Activated CD4-positive, CD25-positive, alpha-beta regulatory T cell treated with anti-CD3 and anti-CD28 coated beads, Interleukin-2, amount 50 U/mL, for 16 hours (primary cell): ENCODE data around the gene FPR2.
"Not testable (repeated sequence)": the region's sequence is repeated elsewhere in the genome, so short reads cannot be mapped to it uniquely, and the experiment has no call there.

ENCODE experiments used
- DNase-seq: peaks from one replicate; pipeline ENCODE4 v3.0.0-alpha.2; 2020; ENCODE audit warnings: low read depth, low spot score

FPR2 gene

DNA sequence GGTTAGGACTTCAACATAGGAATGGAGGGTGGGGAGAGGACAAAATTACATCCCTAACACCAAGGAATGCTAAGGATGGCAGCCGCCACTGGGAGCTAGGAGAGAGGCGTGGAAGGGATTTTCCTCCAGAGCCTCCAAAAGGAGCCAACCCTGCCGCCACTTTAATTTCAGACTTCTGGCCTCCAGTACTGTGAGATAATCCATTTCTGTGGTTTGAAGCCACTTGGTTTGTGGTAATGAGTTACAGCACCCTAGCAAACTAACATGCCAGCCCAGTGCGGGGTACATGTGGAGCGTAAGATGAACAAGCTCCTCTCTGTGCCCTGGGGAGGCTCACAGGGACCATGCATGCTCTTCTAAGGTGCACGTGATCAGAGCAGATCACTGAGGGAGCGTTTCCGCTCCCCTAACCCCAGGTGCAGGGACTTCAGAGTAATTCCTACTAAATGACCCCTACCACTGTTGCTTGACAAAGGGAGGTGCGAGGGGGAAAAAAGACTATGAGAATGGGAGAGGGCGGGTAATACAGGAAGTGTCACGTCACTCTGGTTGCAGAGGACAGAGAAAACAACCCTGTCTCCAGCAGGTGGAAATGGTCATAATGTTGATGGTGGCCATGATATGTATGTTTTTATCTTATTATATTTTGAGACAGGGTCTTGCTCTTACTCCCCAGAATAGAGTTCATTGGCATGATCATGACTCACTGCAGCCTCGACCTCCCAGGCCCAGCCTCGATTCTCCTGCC, 21.3 kb upstream of the FPR2 start:
- no peak for DNase-seq

DNA sequence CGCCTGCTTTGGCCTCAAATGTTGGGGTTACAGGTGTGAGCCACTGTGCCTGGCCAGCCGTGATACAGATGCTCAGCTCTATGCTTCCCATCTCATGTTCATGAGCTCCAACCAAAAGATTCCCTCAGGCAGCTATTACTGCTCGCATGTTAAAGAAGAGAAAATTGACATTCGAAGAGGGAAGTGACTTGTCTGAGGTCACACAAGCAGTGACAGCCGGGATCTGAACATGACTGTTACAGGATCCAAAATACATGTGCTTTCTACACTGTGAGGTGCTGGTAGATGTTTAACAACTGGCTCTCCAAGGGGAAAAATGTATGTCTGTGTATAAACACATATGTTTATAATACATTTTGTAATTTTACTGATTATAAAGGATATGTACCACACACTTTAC, 20.6 kb upstream of the FPR2 start:
- no peak for DNase-seq

DNA sequence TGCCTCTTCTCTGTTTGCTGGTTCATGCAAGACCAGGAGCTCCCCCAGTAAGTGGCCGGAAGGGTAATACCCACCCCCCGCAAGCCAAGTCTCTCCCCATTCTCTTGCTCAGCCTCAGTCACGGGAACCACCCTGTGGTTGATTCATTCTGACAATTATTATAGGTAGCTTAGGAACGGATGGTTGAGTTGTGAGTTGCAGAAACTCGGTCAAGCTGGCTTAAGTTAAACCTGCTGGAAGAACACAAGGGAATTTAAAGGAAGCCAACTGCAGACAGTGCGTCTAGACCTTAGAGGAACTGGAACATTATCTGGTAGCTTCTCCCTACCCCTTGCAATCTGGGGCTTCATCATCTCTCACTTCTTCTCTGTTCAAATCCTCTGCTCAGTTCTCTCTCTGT, 18.2 kb upstream of the FPR2 start:
- no peak for DNase-seq

DNA sequence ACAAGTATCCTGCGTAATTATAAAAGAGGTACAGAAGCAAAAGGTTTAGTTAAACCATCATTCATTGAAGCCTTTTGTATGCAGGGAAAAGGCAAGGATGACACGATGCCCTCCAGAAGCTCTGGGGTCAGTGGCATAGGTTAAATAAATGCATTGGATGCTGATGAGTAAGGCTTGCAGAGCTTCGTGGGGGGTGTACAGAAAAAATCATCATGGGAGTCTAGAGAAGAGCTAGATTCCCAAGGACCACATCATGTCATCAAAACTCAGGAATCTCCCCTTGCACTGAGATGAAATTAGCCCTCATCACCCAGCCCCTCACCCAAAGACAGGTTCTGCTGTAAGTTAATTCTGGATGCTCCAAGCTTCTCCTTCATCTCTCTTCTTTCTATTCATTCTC, 17.6 kb upstream of the FPR2 start:
- no peak for DNase-seq

DNA sequence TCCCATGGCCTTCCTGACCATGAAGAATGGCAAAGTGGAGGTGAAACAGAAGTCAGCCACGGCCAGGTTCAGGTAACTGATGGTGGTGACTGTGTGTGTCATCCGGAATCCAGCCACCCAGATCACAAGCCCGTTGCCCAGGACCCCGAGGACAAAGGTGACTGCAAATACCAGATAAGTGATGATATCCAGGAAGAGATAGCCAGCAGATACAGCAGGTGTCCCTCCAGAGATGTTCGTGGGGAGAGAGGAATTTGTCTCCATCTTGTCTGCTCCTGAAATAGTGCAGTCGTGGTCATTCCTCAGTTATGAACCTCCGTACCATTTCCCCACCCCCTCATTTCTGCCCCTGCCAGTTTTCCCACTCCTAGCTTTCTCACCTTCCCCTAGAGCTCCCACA, 14.2 kb upstream of the FPR2 start:
- no peak for DNase-seq

DNA sequence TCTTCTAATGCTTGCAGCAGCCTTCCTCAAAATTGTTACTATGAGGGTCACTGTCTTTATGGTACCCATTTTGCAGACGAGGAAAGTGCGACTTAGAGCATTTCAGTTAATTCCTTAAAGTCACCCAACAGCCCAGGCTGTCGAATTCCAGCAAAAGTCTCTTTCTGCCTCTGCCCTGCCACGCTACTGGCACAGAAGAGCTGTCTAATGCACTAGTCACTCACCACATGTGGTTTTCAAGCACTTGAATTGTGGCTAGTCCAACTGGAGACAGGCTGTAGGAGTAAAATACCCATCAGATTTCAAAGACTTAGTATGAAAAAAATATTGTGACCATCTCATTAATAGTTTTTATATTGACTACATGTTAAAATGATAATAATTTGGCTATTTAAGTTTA, 11.0 kb upstream of the FPR2 start:
- DNase-seq, result no peak

DNA sequence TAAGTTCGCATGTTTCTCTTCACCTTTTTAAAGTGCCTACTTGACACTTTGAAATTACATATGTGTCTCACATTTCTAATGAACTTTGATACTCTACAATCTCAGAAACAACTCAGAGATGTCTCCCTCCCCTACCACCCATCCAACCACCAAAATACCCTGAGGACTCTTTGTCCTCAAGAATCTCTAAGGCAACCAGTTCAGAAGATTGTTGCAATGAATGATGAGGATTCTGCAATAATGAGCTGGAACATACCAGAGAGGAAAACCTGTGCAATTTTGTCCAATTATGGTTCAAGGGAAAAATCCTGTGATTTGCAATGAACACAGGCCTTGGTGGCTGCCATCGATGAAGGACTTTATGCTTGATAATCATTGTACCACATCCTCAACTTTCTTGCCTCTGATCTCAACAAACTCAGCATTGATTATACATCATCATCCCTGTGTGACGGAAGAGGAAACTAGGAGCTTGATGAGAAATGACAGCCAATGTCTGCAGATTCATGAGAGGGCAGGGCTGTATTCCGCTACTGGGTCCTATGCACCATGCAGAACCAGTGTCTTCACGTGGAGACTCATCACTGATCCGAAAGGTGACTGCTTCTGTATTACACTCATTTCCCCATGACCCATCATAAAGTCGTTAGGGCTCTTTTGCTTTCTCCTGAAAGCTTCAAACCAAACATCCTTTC, 10.4 kb upstream of the FPR2 start:
- no peak for DNase-seq

DNA sequence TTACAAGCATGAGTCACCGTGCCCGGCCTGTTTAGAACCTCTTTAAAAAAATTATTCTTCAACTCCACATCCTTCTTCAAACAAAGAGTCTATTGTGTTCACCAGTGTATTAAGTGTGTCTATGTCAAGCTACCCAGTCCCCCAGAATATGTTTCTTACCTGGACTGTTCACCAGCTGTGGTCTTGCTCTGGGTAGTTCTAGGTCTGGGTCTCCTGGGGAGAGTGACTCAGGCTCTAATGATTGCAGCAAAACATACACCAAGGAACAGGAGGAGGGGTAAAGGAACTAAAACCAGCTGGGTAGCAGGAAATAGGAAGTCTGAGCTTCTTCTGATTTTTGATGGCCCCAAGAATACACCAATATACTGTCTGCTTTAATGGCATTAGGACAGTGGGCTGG, 9.3 kb upstream of the FPR2 start, which contains the start of gene FPR1:
Gene FPR1, minus strand, starts transcription at position 224 of the 400 bp plus-strand sequence. CDS start 4,884 bp downstream, outside the sequence.
- DNase-seq, result no peak

DNA sequence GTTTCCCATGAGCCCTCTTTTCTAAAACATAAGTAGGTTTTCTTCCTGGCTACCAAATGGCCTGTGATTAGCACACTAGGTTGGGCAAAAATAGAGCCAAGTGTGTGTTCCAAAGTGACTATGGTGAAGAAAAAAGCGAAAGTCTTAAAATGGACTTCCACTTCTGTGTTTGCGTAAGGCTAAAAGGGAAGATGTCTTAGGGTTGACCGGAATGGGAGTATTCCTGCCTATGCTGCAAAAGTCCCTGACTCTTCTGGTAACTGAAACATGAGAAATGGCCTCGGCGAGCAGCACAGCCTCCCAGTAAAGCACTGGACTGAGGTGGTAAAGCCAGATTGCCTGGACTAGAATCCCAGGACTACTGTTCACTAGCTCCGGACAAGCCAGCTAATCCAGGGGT, 6.9 kb upstream of the FPR2 start:
- DNase-seq, result no peak

DNA sequence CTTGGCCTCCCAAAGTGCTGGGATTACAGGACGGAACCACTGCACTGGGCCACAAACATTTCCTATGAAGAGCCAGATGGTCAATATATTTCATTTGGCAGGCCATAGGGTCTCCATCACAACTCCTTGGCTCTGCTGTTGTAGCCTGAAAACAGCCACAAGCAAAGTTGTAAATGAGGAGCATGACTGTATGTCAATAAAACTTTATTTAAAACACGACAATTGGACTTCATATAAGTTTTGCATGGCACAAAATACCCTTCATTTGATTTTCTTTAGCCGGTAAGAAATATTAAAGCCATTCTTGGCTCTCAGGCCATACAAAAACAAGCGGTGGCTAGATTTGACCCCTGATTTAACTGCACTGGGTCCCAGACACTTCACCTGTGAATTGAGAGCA, 6.2 kb upstream of the FPR2 start:
- no peak for DNase-seq

DNA sequence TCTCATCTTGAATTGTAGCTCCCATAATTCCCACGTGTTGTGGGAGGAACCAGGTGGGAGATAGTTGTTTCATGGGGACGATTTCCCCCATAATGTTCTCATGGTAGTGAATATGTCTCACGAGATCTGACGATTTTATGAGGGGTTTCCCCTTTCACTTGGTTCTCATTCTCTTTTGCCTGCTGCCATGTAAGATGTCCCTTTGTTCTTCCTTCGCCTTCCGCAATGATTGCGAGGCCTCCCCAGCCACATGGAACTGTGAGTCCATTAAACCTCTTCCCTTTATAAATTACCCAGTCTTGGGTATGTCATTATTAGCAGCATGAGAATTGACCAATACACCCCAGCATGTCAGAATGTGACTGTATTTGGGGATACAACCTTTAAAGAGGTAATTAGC, 5.4 kb upstream of the FPR2 start:
- DNase-seq, result no peak

DNA sequence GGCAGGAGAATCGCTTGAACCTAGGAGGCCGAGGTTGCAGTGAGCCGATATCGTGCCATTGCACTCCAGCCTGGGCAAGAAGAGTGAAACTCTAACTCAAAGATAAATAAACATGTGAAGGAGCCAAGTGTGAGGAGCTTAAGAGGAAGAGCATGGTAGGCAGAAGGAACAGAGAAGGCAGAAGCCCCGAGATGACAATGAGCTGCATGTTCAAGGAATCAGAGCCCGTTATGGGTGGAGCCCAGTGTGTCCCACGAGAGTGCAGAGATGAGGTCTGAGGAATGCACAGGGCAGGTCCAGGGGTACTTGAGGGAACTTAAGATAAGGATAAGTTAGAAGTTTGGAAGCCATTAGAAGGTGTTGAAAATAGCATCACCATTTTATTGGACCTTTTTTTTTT, 716 bp downstream of the FPR2 start:
- DNase-seq, result no peak

DNA sequence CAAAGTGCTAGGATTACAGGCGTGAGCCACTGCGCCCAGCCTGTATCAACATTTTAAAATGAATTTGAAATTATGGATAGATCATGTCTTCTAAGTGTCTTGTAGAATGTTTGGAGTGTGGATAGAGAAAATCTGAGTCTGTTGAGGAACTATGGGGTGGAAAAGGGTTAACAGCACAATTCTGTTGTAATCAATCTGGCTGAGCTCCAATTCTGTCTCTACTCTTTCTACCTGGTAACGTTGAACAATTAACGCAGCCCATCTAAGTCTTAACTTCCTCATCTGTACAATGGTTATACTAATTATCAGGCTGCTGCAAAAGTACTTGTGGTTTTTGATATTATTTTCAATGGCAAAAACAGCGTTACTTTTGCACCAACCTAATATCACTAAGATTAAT, 4.1 kb downstream of the FPR2 start:
- DNase-seq, result no peak

DNA sequence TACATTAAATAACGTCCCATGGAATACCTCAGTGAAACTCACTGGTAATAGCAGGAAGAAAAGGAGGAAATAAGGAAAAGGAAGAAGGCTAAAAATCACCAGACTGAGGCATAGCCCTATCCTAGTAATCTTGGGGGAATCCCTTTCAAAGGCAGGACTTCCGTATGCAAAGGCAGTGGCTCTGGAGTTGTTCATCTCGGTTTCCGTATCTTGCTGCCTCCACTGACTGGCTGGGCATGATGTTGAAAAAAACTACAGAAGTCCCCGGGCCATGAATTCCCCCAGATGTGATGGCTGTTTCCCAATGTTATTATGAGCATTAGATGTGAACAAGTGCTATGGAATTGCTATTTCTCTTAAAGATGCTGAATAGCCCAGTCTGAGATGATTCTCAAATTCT, 5.5 kb downstream of the FPR2 start:
- no peak for DNase-seq

DNA sequence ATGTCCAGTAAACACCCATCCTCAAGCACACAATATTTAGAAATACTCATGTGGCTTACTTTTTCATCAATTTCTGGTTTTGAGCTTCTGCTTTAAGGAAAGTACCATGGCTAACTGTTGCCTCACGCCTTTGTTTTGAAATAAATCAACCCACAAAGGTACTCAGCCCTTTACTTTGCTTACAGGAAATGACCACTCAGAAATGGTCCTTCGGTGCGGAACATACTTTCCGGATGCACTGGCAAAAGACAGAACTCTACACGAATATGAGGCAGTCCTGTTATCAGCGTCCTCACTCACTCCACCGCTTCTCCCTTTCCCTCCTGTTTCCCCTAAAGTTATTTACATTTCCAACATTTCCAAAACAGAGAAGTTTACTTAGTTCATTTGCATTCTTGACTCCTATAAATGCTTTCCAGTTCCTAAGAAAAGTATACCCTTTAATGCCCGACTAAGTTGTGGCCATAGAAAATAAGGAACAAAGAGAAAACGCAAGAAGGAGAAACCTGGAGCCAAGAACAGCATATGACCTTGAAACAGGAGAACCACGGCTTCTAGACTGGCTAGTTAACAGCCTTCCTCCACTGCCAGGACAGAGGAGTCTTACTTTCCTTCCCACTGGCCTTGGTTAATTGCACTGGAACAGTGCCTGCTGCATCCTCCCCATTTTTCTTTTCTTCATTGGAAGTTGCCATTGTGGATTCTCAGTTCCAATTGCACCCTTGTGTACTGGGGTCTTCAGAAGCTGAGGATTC, 10.6 kb downstream of the FPR2 start:
- no peak for DNase-seq

DNA sequence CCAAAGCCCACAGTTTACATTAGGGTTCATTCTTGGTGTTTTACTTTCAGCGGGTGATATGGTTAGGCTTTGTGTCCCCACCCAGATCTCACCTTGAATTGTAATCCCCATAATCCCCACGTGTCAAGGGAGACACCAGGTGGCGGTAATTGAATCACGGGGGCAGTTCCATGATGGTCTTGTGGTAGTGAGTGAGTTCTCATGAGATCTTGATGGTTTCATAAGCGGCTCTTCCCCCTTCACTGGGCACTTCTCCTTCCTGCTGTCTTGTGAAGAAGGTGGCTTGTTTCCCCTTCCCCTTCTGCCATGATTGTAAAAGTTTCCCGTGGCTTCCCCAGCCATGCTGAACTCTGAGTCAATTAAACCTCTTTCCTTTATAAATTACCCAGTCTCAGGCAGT, 12.0 kb downstream of the FPR2 start:
- DNase-seq, result no peak

DNA sequence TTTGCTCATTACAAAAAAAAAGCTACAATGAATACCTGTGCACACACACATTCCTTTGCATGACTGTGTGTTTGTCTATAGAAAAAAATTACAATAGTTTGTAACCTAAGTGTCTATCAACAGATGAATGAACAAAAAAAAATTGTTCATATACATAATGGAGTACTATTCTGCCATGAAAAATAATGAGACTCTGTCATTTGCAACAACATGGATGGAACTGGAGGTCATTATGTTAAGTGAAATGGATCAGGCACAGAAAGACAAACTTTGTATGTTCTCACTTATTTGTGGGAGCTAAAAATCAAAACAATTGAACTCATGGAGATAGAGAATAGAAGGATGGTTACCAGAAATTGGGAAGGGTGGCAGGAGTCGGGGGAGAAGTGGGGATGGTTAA, 15.6 kb downstream of the FPR2 start:
- not testable (repeated sequence) for DNase-seq

DNA sequence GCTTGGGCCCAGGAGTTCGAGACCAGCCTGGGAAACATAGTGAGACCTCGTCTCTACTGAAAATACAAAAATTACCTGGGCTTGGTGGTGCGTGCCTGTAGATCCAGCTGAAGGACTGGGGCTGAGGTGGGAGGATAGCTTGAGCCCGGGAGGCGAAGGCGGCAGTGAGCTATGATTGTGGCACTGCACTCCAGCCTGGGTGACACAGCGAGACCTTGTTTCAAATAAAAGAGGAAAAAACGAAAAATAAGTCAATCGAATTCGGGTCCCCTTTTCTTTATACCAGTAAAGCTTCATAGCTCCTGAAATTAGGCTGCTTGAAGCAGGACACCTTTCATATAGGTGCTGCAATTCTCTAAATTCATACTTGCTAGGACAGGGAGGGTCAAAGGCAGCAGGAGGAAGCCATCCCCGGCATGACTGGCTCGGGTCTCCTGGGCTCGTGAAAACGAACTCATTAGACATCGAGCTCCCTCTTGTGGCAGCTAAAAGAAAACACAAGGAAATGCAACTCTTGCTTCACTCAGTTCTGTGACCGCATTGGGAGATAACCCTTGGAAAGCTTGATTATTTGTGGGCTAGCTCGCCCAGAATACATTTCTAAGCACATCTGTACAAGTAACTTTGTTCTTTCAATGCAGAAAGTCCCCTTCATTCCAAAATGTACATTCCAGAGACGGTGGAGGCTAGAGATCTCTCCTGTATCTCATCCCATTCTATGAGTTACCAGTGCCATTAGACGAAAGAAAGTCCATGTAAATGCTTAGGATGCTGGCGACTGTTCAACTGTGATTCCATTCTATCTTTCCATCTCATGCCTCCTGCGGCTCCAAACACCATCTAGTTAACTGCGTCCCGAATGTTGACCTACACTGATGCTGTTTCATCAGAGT, 16.8 kb downstream of the FPR2 start:
- DNase-seq, result peak; percentile 8

DNA sequence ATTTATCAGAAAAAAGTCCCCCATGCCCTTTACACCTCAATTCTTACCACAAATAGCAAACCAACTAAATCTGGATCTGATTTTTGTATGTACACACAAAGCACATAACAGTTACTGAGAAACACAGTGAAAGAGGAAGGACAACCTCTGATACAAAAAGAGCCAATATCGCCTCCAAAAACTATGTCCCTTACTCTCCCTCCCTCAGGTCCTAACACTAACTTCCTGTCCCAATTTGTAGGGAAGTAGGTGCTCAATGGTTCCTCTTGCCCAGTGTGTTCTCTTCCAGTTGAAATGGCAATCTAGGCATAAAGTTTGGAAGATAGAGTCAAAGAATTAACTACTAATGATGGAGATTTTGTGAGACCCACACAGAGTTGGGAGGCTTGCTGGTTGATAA, 18.2 kb downstream of the FPR2 start:
- no peak for DNase-seq

DNA sequence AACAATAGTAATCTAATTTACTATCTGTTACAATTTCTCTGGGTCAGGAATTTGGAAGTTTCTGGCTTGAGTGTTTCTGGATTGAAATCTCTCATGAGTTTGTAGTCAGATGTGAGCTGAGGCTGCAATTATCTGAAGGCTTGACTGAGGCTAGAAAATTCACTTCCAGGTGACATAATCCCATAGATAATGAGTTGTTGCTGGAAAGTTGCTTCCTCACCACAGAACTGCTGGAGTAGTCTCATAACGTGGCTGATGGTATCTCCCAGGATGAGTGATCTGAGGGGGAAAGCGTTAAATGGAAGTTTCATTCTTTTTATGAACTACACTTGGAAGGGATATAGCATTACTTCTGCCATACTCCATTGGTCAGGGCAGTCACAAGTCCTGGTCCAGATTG, 18.7 kb downstream of the FPR2 start:
- DNase-seq, result no peak

DNA sequence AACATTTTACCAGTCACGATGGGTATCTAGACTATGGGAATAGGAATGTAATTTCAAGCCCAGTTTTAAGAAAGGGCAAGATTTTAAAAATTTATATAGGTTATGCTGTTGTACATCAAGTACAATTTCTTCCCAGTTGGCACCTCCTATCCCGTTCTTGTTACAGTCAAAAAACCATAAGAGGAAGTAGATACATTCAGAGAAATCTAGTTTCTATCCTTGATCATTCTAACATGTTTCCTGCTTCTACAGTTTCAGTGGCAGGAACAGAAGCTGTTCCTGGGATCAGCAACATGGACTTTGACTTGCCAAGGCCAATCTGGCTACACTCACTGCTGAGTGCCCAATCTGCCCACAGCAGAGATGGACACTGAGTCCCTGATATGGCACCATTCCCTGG, 19.3 kb downstream of the FPR2 start:
- DNase-seq, result no peak

DNA sequence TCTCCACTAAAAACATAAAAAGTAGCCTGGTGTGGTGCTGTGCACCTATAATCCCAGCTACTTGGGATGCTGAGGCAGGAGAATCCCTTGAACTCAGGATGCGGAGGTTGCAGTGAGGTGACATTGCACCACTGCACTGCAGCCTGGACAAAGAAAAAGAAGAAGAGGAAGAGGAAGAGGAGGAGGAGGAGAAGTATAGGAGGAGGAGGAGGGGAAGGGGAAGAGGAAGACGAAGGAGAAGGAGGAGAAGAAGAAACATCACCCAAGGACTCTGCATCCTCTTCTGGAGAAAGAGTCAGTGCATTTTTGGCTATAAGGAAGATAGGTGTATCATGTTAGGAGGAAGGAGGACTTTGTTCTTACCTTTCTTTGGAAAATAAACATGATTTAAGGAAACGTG, 21.0 kb downstream of the FPR2 start:
- no peak for DNase-seq
